Transverse colon (tissue), 3 donors: ENCODE measurements around the gene RPAP3.

Experiments
- POLR2A ChIP-seq: fragments of 450-650 bp; IDR thresholded peaks from one replicate; pipeline ENCODE4 v1.6.1; 2016; ENCODE audit warnings: antibody characterized with exemption, mild to moderate bottlenecking, moderate library complexity
- TF ChIP-seq, protein P1 (sequence below), 5 experiments: fragments of 200-600 bp in 3 of 5; fragments of 450-650 bp in 2 of 5; sonication (generic) in 3 of 5; IDR thresholded peaks; 1 replicate in 2 of 5; 2 replicates in 3 of 5; pipeline ENCODE4 v1.5.1; 2016 to 2017; ENCODE audit warnings: antibody characterized with exemption in 5 of 5, inconsistent platforms in 3 of 5, mild to moderate bottlenecking in 2 of 5, moderate library complexity in 1 of 5

DNA sequence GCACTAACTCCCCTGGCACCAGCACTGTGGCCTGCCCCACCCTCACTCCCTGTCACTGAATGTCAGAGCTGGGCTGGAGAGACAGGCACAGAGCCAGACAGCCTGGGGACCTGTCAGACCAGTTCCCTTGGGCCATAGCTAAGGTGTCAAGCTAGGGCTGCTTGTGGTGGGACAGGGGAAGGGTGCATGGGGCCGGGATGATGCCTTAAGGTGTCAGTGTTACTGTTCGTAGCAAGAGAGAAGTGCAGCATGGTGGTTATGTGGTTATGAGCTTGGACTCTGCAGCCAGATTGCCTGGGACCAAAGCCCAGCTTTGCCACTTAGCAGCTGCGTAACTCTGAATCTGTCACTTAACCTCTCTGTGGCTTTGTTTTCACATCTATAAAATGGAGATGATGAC, 49.1 kb upstream of the RPAP3 start:
- TF ChIP-seq, protein P1, sequence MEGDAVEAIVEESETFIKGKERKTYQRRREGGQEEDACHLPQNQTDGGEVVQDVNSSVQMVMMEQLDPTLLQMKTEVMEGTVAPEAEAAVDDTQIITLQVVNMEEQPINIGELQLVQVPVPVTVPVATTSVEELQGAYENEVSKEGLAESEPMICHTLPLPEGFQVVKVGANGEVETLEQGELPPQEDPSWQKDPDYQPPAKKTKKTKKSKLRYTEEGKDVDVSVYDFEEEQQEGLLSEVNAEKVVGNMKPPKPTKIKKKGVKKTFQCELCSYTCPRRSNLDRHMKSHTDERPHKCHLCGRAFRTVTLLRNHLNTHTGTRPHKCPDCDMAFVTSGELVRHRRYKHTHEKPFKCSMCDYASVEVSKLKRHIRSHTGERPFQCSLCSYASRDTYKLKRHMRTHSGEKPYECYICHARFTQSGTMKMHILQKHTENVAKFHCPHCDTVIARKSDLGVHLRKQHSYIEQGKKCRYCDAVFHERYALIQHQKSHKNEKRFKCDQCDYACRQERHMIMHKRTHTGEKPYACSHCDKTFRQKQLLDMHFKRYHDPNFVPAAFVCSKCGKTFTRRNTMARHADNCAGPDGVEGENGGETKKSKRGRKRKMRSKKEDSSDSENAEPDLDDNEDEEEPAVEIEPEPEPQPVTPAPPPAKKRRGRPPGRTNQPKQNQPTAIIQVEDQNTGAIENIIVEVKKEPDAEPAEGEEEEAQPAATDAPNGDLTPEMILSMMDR (IDR thresholded peaks at IDR 0.05): no peak
- no peak for TF ChIP-seq POLR2A
